HepG2 (cell line): ENCODE results near the gene ROMO1. TPM values are rescaled to one million over a fixed set of nuclear protein-coding genes. Genes with fewer than 3 reads are reported as not detected.

Experiments
- DMAP1 ChIP-seq: IDR thresholded peaks from 2 replicates; pipeline ENCODE4 v1.6.1; 2016
- EZH2 ChIP-seq: conservative IDR thresholded peaks from 2 replicates; pipeline ENCODE4 v1.6.1; 2012; ENCODE audit warnings: mild to moderate bottlenecking, low read depth, low read length, moderate library complexity
- FOXM1 ChIP-seq: sonication (generic); formaldehyde crosslinking; IDR thresholded peaks from 2 replicates; pipeline ENCODE4 v1.5.0; 2020; ENCODE audit warnings: missing genetic modification reagents
- HES4 ChIP-seq: sonication (generic); formaldehyde crosslinking; IDR thresholded peaks from 2 replicates; pipeline ENCODE4 v1.9.0; 2021; ENCODE audit warnings: mild to moderate bottlenecking, missing genetic modification reagents, borderline replicate concordance
- HINFP ChIP-seq: sonication (generic); formaldehyde crosslinking; IDR thresholded peaks from 2 replicates; pipeline ENCODE4 v1.4.0; 2020; ENCODE audit warnings: low read depth, mild to moderate bottlenecking, missing genetic modification reagents
- ISL2 ChIP-seq: sonication (generic); formaldehyde crosslinking; IDR thresholded peaks from 2 replicates; pipeline ENCODE4 v1.5.0; 2020; ENCODE audit warnings: missing genetic modification reagents
- MED13 ChIP-seq: sonication (generic); formaldehyde crosslinking; IDR thresholded peaks from 2 replicates; pipeline ENCODE4 v1.5.0; 2020; ENCODE audit warnings: missing genetic modification reagents
- MXI1 ChIP-seq: IDR thresholded peaks from 3 replicates; pipeline ENCODE4 v1.6.1; 2012; ENCODE audit warnings: low read depth, low read length, inconsistent platforms, borderline replicate concordance
- U2AF1 ChIP-seq: fragments of 200-400 bp; formaldehyde crosslinking; optimal IDR thresholded peaks from 2 replicates; pipeline ENCODE3; 2017; ENCODE audit warnings: mild to moderate bottlenecking, low read depth, low read length
- ZNF143 ChIP-seq: sonication (generic); formaldehyde crosslinking; IDR thresholded peaks from 2 replicates; pipeline ENCODE4 v1.4.0; 2020; ENCODE audit warnings: missing genetic modification reagents
- ZNF317 ChIP-seq: sonication (generic); formaldehyde crosslinking; IDR thresholded peaks from 2 replicates; pipeline ENCODE4 v1.5.0; 2020; ENCODE audit warnings: mild to moderate bottlenecking, missing genetic modification reagents
- ZNF329 ChIP-seq: sonication (generic); formaldehyde crosslinking; IDR thresholded peaks from 2 replicates; pipeline ENCODE4 v1.9.0; 2021; ENCODE audit warnings: low read depth, mild to moderate bottlenecking, missing genetic modification reagents
- ZNF337 ChIP-seq: sonication (generic); formaldehyde crosslinking; IDR thresholded peaks from 2 replicates; pipeline ENCODE4 v1.5.1; 2020; ENCODE audit warnings: missing genetic modification reagents, low read depth, mild to moderate bottlenecking, borderline replicate concordance
- ZNF33A ChIP-seq: sonication (generic); formaldehyde crosslinking; IDR thresholded peaks from 2 replicates; pipeline ENCODE4 v1.5.1; 2020; ENCODE audit warnings: missing genetic modification reagents, mild to moderate bottlenecking, moderate library complexity, borderline replicate concordance
- ZNF431 ChIP-seq: sonication (generic); formaldehyde crosslinking; IDR thresholded peaks from 2 replicates; pipeline ENCODE4 v1.9.0; 2022; ENCODE audit warnings: missing genetic modification reagents, low read depth, mild to moderate bottlenecking, borderline replicate concordance
- ZNF496 ChIP-seq: sonication (generic); formaldehyde crosslinking; IDR thresholded peaks from 2 replicates; pipeline ENCODE4 v1.8.1; 2023; ENCODE audit warnings: mild to moderate bottlenecking, moderate library complexity, missing genetic modification reagents; ENCODE audit not compliant: insufficient replicate concordance
- polyA plus RNA-seq, 8 experiments: library from polyadenylated mRNA; depleted of rRNA in 3 of 8; stranded (reverse) in 7 of 8; unstranded in 1 of 8; fragments of >200 nt; fragmentation: Illumina TruSeq in 4 of 8; extraction: Trizol in 4 of 8; gene quantifications; 2 replicates each; pipeline versions ENCODE4 v1.2.1 to v1.2.3, GENCODE V29; 2011 to 2016; ENCODE audit warnings: low read depth in 4 of 8, missing spikeins in 1 of 8, mixed read lengths in 1 of 8; ENCODE audit not compliant: insufficient read depth in 1 of 8
- total RNA-seq, 5 experiments: library from RNA; depleted of rRNA; stranded (reverse); fragments of >200 nt; fragmentation: Illumina TruSeq; extraction: Trizol; gene quantifications; 2 replicates each; pipeline ENCODE4 v1.2.3, GENCODE V29; 2016; ENCODE audit warnings: low read depth in 1 of 5
- TF ChIP-seq, protein P1 (sequence below): sonication (generic); formaldehyde crosslinking; IDR thresholded peaks from 2 replicates; pipeline ENCODE4 v1.5.1; 2020; ENCODE audit warnings: mild to moderate bottlenecking, moderate library complexity, missing genetic modification reagents
- TF ChIP-seq, protein P2 (sequence below): sonication (generic); formaldehyde crosslinking; IDR thresholded peaks from 2 replicates; pipeline ENCODE4 v1.4.0; 2020; ENCODE audit warnings: missing genetic modification reagents, mild to moderate bottlenecking, borderline replicate concordance
- TF ChIP-seq, protein P3 (sequence below): sonication (generic); formaldehyde crosslinking; IDR thresholded peaks from 2 replicates; pipeline ENCODE4 v1.4.0; 2020; ENCODE audit warnings: missing genetic modification reagents

ROMO1 gene
- total and polyA plus RNA-seq, 2 of the 13 experiments (the other 11 are each of a cell fraction or from before 2014, with no cell fraction given): 636 to 755 TPM

GRCh38 chr20:35743693-35744491 lies 44.7 kb downstream of the ROMO1 start (continued):
- TF ChIP-seq MED13 (CRISPR knock-in tag): no peak
- no peak for TF ChIP-seq FOXM1 (CRISPR knock-in tag)
- TF ChIP-seq EZH2: no peak
- TF ChIP-seq ZNF496 (CRISPR knock-in tag): no peak
- TF ChIP-seq HES4 (CRISPR knock-in tag): no peak
- TF ChIP-seq ZNF33A (CRISPR knock-in tag): no peak
- no peak for TF ChIP-seq ZNF143 (CRISPR knock-in tag)
- TF ChIP-seq DMAP1 (CRISPR knock-in tag): 0 out of 2 replicates have a peak, but pooled peaks have one; percentile 47
- TF ChIP-seq, protein P1, sequence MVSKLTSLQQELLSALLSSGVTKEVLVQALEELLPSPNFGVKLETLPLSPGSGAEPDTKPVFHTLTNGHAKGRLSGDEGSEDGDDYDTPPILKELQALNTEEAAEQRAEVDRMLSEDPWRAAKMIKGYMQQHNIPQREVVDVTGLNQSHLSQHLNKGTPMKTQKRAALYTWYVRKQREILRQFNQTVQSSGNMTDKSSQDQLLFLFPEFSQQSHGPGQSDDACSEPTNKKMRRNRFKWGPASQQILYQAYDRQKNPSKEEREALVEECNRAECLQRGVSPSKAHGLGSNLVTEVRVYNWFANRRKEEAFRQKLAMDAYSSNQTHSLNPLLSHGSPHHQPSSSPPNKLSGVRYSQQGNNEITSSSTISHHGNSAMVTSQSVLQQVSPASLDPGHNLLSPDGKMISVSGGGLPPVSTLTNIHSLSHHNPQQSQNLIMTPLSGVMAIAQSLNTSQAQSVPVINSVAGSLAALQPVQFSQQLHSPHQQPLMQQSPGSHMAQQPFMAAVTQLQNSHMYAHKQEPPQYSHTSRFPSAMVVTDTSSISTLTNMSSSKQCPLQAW: no peak
- no peak for TF ChIP-seq HINFP (CRISPR knock-in tag)
- 0 out of 2 replicates have a peak, but pooled peaks have one; percentile 14 for TF ChIP-seq ISL2
- TF ChIP-seq ZNF317 (CRISPR knock-in tag): 0 out of 2 replicates have a peak, but pooled peaks have one; percentile 34
- no peak for TF ChIP-seq ZNF337
- TF ChIP-seq, protein P2, sequence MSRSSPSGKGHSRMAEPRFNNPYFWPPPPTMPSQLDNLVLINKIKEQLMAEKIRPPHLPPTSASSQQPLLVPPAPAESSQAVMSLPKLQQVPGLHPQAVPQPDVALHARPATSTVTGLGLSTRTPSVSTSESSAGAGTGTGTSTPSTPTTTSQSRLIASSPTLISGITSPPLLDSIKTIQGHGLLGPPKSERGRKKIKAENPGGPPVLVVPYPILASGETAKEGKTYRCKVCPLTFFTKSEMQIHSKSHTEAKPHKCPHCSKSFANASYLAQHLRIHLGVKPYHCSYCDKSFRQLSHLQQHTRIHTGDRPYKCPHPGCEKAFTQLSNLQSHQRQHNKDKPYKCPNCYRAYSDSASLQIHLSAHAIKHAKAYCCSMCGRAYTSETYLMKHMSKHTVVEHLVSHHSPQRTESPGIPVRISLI: peak; percentile 93
- TF ChIP-seq MXI1: 0 out of 3 replicates have a peak, but pooled peaks have one; percentile 48
- no peak for TF ChIP-seq ZNF431
- TF ChIP-seq U2AF1: no peak
- no peak for TF ChIP-seq ZNF329 (CRISPR knock-in tag)
- TF ChIP-seq, protein P3, sequence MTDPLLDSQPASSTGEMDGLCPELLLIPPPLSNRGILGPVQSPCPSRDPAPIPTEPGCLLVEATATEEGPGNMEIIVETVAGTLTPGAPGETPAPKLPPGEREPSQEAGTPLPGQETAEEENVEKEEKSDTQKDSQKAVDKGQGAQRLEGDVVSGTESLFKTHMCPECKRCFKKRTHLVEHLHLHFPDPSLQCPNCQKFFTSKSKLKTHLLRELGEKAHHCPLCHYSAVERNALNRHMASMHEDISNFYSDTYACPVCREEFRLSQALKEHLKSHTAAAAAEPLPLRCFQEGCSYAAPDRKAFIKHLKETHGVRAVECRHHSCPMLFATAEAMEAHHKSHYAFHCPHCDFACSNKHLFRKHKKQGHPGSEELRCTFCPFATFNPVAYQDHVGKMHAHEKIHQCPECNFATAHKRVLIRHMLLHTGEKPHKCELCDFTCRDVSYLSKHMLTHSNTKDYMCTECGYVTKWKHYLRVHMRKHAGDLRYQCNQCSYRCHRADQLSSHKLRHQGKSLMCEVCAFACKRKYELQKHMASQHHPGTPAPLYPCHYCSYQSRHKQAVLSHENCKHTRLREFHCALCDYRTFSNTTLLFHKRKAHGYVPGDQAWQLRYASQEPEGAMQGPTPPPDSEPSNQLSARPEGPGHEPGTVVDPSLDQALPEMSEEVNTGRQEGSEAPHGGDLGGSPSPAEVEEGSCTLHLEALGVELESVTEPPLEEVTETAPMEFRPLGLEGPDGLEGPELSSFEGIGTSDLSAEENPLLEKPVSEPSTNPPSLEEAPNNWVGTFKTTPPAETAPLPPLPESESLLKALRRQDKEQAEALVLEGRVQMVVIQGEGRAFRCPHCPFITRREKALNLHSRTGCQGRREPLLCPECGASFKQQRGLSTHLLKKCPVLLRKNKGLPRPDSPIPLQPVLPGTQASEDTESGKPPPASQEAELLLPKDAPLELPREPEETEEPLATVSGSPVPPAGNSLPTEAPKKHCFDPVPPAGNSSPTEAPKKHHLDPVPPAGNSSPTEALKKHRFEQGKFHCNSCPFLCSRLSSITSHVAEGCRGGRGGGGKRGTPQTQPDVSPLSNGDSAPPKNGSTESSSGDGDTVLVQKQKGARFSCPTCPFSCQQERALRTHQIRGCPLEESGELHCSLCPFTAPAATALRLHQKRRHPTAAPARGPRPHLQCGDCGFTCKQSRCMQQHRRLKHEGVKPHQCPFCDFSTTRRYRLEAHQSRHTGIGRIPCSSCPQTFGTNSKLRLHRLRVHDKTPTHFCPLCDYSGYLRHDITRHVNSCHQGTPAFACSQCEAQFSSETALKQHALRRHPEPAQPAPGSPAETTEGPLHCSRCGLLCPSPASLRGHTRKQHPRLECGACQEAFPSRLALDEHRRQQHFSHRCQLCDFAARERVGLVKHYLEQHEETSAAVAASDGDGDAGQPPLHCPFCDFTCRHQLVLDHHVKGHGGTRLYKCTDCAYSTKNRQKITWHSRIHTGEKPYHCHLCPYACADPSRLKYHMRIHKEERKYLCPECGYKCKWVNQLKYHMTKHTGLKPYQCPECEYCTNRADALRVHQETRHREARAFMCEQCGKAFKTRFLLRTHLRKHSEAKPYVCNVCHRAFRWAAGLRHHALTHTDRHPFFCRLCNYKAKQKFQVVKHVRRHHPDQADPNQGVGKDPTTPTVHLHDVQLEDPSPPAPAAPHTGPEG: peak; percentile 37; the same call in 1 of the 2 replicates
